Gastrocnemius medialis (tissue), 4 donors: ENCODE measurements around the gene VSTM2B. TPM values are rescaled to one million over a fixed set of nuclear protein-coding genes. Genes with fewer than 3 reads are reported as not detected.

ENCODE experiments used
- ATAC-seq, 2 donors: fragments of 150-250 bp; one replicate each; pipeline ENCODE4 v1.9.1; 2016
- DNase-seq, 2 donors: peaks; one replicate each; pipeline ENCODE4 v3.0.0-alpha.2; 2019
- H3K27ac ChIP-seq, 4 donors: fragments of 200-600 bp; sonication (generic); 1 replicate in 1 of 4; 2 replicates in 3 of 4; pipeline ENCODE4 v1.5.1; 2016 to 2018; ENCODE audit warnings: mild to moderate bottlenecking in 2 of 4, moderate library complexity in 1 of 4
- H3K27me3 ChIP-seq, 3 donors: fragments of 200-600 bp; sonication (generic) in 2 of 3; 1 replicate in 1 of 3; 2 replicates in 2 of 3; pipeline versions ENCODE4 v1.5.1 to v1.6.0; 2016 to 2019; ENCODE audit warnings: mild to moderate bottlenecking in 1 of 3, moderate library complexity in 1 of 3
- H3K36me3 ChIP-seq, 2 donors: fragments of 200-600 bp; sonication (generic) in 1 of 2; one replicate each; pipeline ENCODE4 v1.5.1; 2017 to 2018
- H3K4me1 ChIP-seq, 2 donors: fragments of 200-600 bp; sonication (generic) in 1 of 2; one replicate each; pipeline ENCODE4 v1.5.1; 2016 to 2017; ENCODE audit warnings: mild to moderate bottlenecking in 2 of 2
- H3K4me3 ChIP-seq, 4 donors: fragments of 200-600 bp; sonication (generic) in 3 of 4; 1 replicate in 1 of 4; 2 replicates in 3 of 4; pipeline ENCODE4 v1.5.1; 2016 to 2019; ENCODE audit warnings: mild to moderate bottlenecking in 2 of 4
- H3K9me3 ChIP-seq, 3 donors: fragments of 200-600 bp; sonication (generic) in 2 of 3; 1 replicate in 1 of 3; 2 replicates in 2 of 3; pipeline ENCODE4 v1.5.1; 2016 to 2019
- POLR2A ChIP-seq, 2 donors: fragments of 450-650 bp; IDR thresholded peaks; one replicate each; pipeline ENCODE4 v1.6.1; 2017; ENCODE audit warnings: antibody characterized with exemption in 2 of 2, mild to moderate bottlenecking in 2 of 2, moderate library complexity in 2 of 2
- in situ Hi-C, 4 donors: fragments of 200-750 bp; cut with MboI; loops; one replicate each; pipeline versions ENCODE4 v1.15.0 to v1.8.0; 2017; ENCODE audit warnings: low sequenced_read_pairs in 4 of 4
- intact Hi-C: fragments of 100-400 bp; cut with DNase I; formaldehyde crosslinking; loops from one replicate; pipeline ENCODE4 v1.15.1; 2023; ENCODE audit warnings: low total_unique reads
- total RNA-seq, 4 donors: library from RNA; depleted of rRNA; stranded (reverse); fragments of >200 nt; gene quantifications; one replicate each; pipeline versions ENCODE4 v1.1.0 to v1.2.3, GENCODE V29; 2016
- TF ChIP-seq, protein P1 (sequence below), 5 experiments: fragments of 450-650 bp in 3 of 5; fragments of 200-600 bp in 2 of 5; sonication (generic) in 2 of 5; IDR thresholded peaks in 4 of 5; conservative IDR thresholded peaks in 1 of 5; 1 replicate in 4 of 5; 2 replicates in 1 of 5; pipeline ENCODE4 v1.5.1; 2016 to 2019; ENCODE audit warnings: antibody characterized with exemption in 5 of 5, mild to moderate bottlenecking in 3 of 5, moderate library complexity in 3 of 5

The VSTM2B gene
- total RNA-seq, 4 donors from 2014 or later, result not detected

DNA sequence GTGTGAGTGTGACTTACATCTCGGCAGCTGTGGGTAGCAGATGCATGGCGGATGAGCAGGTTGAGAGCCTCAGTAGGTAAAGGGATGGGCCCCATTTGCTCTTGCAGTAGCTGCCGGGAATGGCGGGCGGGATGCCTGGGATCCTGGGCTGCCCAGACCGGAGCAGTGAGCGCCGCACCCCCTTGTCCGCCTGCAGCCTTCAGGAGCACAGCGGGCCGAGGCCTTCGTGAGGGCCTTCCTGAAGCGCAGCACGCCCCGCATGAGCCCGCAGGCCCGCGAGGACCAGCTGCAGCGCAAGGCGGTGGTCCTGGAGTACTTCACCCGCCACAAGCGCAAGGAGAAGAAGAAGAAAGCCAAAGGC, 84.4 kb downstream of the VSTM2B start:
- in situ Hi-C loops (loop anchor here in 2 of 4 donors (5.0 to 25.0 kb wide), 2 partner anchors 52 to 398 kb away; partner anchors contain the start of gene UQCRFS1 (in 2 of the 2)), intact Hi-C loops (loop anchor here (1.0 to 2.0 kb wide), 3 partner anchors 53 to 106 kb away; no protein-coding TSS in a partner anchor)
- Histone ChIP-seq H3K9me3 (no peaks in the 10 kb centered on the region), H3K36me3 (peaks cover 0 to 60% of the 10 kb centered on the region in 2 donors), H3K27me3 (no peaks in the 10 kb centered on the region), H3K4me3 (no peak overlapping the region), H3K27ac (peak overlapping the region; percentile 51 to 81 (median 53)), H3K4me1 (peaks cover 22 to 23% of the 10 kb centered on the region in 2 donors)
- no peak for ATAC-seq
- no peak for DNase-seq
- TF ChIP-seq, protein P1, sequence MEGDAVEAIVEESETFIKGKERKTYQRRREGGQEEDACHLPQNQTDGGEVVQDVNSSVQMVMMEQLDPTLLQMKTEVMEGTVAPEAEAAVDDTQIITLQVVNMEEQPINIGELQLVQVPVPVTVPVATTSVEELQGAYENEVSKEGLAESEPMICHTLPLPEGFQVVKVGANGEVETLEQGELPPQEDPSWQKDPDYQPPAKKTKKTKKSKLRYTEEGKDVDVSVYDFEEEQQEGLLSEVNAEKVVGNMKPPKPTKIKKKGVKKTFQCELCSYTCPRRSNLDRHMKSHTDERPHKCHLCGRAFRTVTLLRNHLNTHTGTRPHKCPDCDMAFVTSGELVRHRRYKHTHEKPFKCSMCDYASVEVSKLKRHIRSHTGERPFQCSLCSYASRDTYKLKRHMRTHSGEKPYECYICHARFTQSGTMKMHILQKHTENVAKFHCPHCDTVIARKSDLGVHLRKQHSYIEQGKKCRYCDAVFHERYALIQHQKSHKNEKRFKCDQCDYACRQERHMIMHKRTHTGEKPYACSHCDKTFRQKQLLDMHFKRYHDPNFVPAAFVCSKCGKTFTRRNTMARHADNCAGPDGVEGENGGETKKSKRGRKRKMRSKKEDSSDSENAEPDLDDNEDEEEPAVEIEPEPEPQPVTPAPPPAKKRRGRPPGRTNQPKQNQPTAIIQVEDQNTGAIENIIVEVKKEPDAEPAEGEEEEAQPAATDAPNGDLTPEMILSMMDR (IDR thresholded peaks at IDR 0.05 in 4 of 5, conservative IDR thresholded peaks at IDR 0.05 in 1 of 5), result no peak
- no peak for TF ChIP-seq POLR2A (IDR thresholded peaks at IDR 0.05)

DNA sequence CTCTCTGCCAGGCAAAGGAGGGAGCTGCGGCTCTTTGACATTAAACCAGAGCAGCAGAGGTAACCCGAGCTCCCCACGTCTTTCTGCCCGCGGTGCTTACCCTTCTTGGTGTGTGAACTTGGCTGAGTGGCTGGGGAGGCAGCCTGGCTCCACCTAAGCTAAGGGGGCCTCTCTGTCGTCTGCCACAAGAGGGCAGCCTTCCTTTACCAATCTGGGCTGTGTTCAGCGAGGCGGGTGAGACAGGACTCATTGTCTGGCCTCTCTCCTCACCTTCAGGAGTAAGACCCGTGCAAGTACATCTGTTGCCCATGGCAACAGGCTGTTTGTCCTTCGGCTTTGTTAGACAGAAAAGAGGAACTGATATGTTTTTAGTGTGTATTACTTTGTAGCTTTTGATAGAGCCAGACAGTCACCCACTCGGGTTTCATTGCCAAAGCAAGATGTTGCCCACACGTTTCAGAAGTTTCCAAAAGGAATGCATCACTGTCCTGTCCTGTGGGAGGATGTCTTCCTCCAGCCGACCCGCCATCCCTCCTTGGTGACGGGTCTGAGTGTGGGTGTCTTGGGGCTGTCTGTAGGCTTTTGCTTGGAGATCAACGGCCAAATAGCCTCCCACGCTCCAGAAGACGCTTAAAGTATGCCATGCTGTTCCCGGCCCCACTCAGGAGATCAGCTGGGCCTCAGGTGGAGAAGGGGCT, 84.9 kb downstream of the VSTM2B start:
- DNase-seq (peak; percentile 75 to 88), ATAC-seq (peak; percentile 80 to 85)
- in situ Hi-C loops (loop anchor here in 2 of 4 donors (5.0 to 25.0 kb wide), 2 partner anchors 52 to 398 kb away; partner anchors contain the start of gene UQCRFS1 (in 2 of the 2)), intact Hi-C loops (loop anchor here (1.0 to 2.0 kb wide), 3 partner anchors 52 to 106 kb away; no protein-coding TSS in a partner anchor)
- no peak for TF ChIP-seq POLR2A (IDR thresholded peaks at IDR 0.05)
- TF ChIP-seq, protein P1 (IDR thresholded peaks at IDR 0.05 in 4 of 5, conservative IDR thresholded peaks at IDR 0.05 in 1 of 5), result peak; percentile 79 to 90 (median 84)
- H3K9me3 ChIP-seq, result no peaks in the 10 kb centered on the region
- H3K4me1 ChIP-seq, result peaks cover 17 to 19% of the 10 kb centered on the region in 2 donors
- H3K36me3 ChIP-seq, result peaks cover 0 to 66% of the 10 kb centered on the region in 2 donors
- no peaks in the 10 kb centered on the region for H3K27me3 ChIP-seq
- peak overlapping the region; percentile 51 to 81 (median 53) for H3K27ac ChIP-seq
- H3K4me3 ChIP-seq, result no peak overlapping the region

DNA sequence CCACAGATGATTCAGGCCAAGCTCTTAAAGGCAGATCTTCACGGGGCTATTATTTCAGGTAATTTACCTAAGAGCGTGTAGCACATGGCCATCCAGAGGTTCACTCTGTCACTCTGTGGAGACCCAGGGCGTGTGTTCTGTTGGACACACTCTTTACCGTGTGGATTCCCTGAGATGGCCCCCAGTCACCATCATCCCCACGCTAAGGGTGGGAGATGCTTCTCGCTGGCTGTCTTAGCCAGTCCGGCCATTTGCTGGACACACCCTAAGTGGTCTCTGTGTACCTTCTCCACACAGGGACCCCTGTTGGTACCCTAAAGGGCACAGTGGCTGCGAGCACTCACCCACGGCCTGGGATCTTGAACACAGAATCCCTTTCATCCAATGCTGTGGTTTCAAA, 86.3 kb downstream of the VSTM2B start:
- peaks cover 11 to 14% of the 10 kb centered on the region in 2 donors for H3K4me1 ChIP-seq
- H3K27ac ChIP-seq, result no peak overlapping the region
- TF ChIP-seq, protein P1 (IDR thresholded peaks at IDR 0.05 in 4 of 5, conservative IDR thresholded peaks at IDR 0.05 in 1 of 5), result no peak
- no peak for TF ChIP-seq POLR2A (IDR thresholded peaks at IDR 0.05)
- ATAC-seq (no peak), DNase-seq (no peak)
- peaks cover 0 to 78% of the 10 kb centered on the region in 2 donors for H3K36me3 ChIP-seq
- H3K9me3 ChIP-seq, result no peaks in the 10 kb centered on the region
- no peak overlapping the region for H3K4me3 ChIP-seq
- intact Hi-C loops (no loop called here), in situ Hi-C loops (loop anchor here in 2 of 4 donors (5.0 to 25.0 kb wide), 2 partner anchors 50 to 400 kb away; partner anchors contain the start of gene UQCRFS1 (in 2 of the 2))
- H3K27me3 ChIP-seq, result no peaks in the 10 kb centered on the region

DNA sequence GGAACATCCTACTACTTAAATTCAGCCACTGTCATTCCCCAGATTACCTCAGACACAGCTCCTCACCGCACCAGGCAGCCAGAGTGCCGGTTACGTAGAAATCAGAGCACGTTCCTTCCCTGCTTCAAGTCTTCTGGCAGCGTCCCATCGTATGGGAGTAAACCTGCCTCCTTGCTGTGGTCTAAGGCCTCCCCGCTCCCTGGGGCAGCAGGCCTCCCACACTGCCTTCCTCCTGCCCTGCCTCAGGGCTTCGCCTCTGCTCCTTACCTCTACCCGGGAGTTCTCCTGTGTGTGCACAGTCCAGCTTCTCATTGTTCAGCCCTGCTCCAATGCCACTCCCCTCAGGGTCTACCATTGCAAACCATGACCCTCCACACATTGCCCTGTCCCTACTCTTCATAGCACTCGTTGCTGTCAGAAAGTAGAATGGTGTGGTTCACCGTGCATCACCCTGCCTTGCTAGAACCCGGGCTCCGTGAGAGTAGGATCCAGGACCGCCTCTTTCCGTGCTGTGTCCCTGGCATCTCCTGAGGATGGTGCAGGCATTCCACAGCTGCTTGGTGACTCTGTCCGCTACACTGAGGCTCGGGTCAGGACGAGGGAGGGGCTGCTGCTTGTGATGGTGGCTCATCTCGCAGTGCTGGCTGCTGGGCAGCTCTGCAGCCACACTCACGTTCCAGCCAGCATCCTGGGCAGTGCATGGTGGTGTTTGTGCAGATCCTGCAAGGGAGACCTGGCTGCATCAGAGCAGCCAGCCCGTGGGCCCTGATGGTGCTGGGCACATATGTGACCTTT, 87.2 kb downstream of the VSTM2B start:
- Histone ChIP-seq H3K4me3 (no peak overlapping the region), H3K9me3 (no peaks in the 10 kb centered on the region), H3K27me3 (no peaks in the 10 kb centered on the region), H3K36me3 (peaks cover 0 to 78% of the 10 kb centered on the region in 2 donors), H3K4me1 (peaks cover 6 to 11% of the 10 kb centered on the region in 2 donors), H3K27ac (no peak overlapping the region)
- in situ Hi-C loops (loop anchor here in 2 of 4 donors (5.0 to 25.0 kb wide), 2 partner anchors 49 to 401 kb away; partner anchors contain the start of gene UQCRFS1 (in 2 of the 2)), intact Hi-C loops (no loop called here)
- DNase-seq (no peak), ATAC-seq (no peak)
- TF ChIP-seq POLR2A (IDR thresholded peaks at IDR 0.05), result no peak
- TF ChIP-seq, protein P1 (IDR thresholded peaks at IDR 0.05 in 4 of 5, conservative IDR thresholded peaks at IDR 0.05 in 1 of 5), result no peak
